Trophoblast cell (in vitro differentiated cells and primary cell): Measurements from ENCODE around the gene CDKAL1.

Experiments
- DNase-seq, 2 donors: peaks; one replicate each; pipeline ENCODE4 v3.0.0-alpha.2; 2016
- H2AFZ ChIP-seq: 2 replicates; pipeline ENCODE4 v1.6.1; 2013; ENCODE audit warnings: low read length, moderate library complexity, mild to moderate bottlenecking; ENCODE audit not compliant: insufficient read depth, poor library complexity
- H2AK5ac ChIP-seq: 2 replicates; pipeline ENCODE4 v1.6.1; 2013; ENCODE audit warnings: mild to moderate bottlenecking, low read length
- H2BK120ac ChIP-seq: 2 replicates; pipeline ENCODE4 v1.6.1; 2013; ENCODE audit warnings: low read length, mild to moderate bottlenecking, moderate library complexity; ENCODE audit not compliant: insufficient read depth, poor library complexity
- H2BK12ac ChIP-seq: 2 replicates; pipeline ENCODE4 v1.6.1; 2013; ENCODE audit warnings: mild to moderate bottlenecking, low read length, moderate library complexity
- H2BK5ac ChIP-seq: 2 replicates; pipeline ENCODE4 v1.6.1; 2013; ENCODE audit warnings: low read length, low read depth, moderate library complexity, mild to moderate bottlenecking; ENCODE audit not compliant: poor library complexity
- H3K14ac ChIP-seq: 2 replicates; pipeline ENCODE4 v1.6.1; 2013; ENCODE audit warnings: mild to moderate bottlenecking, low read length
- H3K18ac ChIP-seq: 2 replicates; pipeline ENCODE4 v1.6.1; 2013; ENCODE audit warnings: mild to moderate bottlenecking, low read length
- H3K23ac ChIP-seq: 2 replicates; pipeline ENCODE4 v1.6.1; 2013; ENCODE audit warnings: low read length
- H3K27ac ChIP-seq: 2 replicates; pipeline ENCODE4 v1.5.1; 2013; ENCODE audit warnings: low read depth, mild to moderate bottlenecking, inconsistent platforms, low read length, moderate library complexity
- H3K27me3 ChIP-seq: 2 replicates; pipeline ENCODE4 v1.6.1; 2013; ENCODE audit warnings: inconsistent platforms, mild to moderate bottlenecking, low read length, moderate library complexity; ENCODE audit not compliant: insufficient read depth
- H3K36me3 ChIP-seq, 2 experiments: 1 replicate in 1 of 2; 2 replicates in 1 of 2; pipeline ENCODE4 v1.6.1; 2013; ENCODE audit warnings: low read length in 2 of 2, mild to moderate bottlenecking in 2 of 2, moderate library complexity in 1 of 2; ENCODE audit not compliant: insufficient read depth in 2 of 2, control insufficient read depth in 1 of 2
- H3K4ac ChIP-seq: 2 replicates; pipeline ENCODE4 v1.6.1; 2013; ENCODE audit warnings: low read depth, mild to moderate bottlenecking, low read length, moderate library complexity
- H3K4me1 ChIP-seq, 2 experiments: 1 replicate in 1 of 2; 2 replicates in 1 of 2; pipeline ENCODE4 v1.6.1; 2013; ENCODE audit warnings: low read length in 2 of 2, mild to moderate bottlenecking in 2 of 2, moderate library complexity in 1 of 2; ENCODE audit not compliant: insufficient read depth in 2 of 2, control insufficient read depth in 1 of 2
- H3K4me2 ChIP-seq: 2 replicates; pipeline ENCODE4 v1.6.1; 2013; ENCODE audit warnings: inconsistent platforms, mild to moderate bottlenecking, low read length, moderate library complexity
- H3K4me3 ChIP-seq: 2 replicates; pipeline ENCODE4 v1.5.1; 2013; ENCODE audit warnings: mild to moderate bottlenecking, low read depth, low read length, inconsistent platforms
- H3K79me1 ChIP-seq: one replicate; pipeline ENCODE4 v1.6.1; 2013; ENCODE audit warnings: low read length
- H3K79me2 ChIP-seq: 2 replicates; pipeline ENCODE4 v1.6.1; 2013; ENCODE audit warnings: low read length, mild to moderate bottlenecking; ENCODE audit not compliant: control insufficient read depth, insufficient read depth, poor library complexity
- H3K9ac ChIP-seq: 2 replicates; pipeline ENCODE4 v1.6.1; 2013; ENCODE audit warnings: mild to moderate bottlenecking, low read length
- H3K9me3 ChIP-seq: 2 replicates; pipeline ENCODE4 v1.6.1; 2013; ENCODE audit warnings: low read depth, mild to moderate bottlenecking, control low read depth, inconsistent platforms, low read length; ENCODE audit not compliant: insufficient read depth
- H4K12ac ChIP-seq: 2 replicates; pipeline ENCODE4 v1.6.1; 2013; ENCODE audit warnings: low read depth, mild to moderate bottlenecking, low read length, moderate library complexity
- H4K8ac ChIP-seq: 2 replicates; pipeline ENCODE4 v1.6.1; 2013; ENCODE audit warnings: low read depth, mild to moderate bottlenecking, low read length, moderate library complexity
- H4K91ac ChIP-seq: one replicate; pipeline ENCODE4 v1.6.1; 2013; ENCODE audit warnings: low read depth, mild to moderate bottlenecking, low read length, moderate library complexity
- WGBS: extraction: QIAGEN DNeasy Blood & Tissue Kit; methylation state at CpG from one replicate; pipeline ENCODE4 v1.1.7; 2013; ENCODE audit warnings: missing lambda C conversion rate; ENCODE audit not compliant: insufficient read length, insufficient coverage; ENCODE audit errors: extremely low coverage; 5-methylcytosine and 5-hydroxymethylcytosine counted together

CDKAL1 gene

DNA sequence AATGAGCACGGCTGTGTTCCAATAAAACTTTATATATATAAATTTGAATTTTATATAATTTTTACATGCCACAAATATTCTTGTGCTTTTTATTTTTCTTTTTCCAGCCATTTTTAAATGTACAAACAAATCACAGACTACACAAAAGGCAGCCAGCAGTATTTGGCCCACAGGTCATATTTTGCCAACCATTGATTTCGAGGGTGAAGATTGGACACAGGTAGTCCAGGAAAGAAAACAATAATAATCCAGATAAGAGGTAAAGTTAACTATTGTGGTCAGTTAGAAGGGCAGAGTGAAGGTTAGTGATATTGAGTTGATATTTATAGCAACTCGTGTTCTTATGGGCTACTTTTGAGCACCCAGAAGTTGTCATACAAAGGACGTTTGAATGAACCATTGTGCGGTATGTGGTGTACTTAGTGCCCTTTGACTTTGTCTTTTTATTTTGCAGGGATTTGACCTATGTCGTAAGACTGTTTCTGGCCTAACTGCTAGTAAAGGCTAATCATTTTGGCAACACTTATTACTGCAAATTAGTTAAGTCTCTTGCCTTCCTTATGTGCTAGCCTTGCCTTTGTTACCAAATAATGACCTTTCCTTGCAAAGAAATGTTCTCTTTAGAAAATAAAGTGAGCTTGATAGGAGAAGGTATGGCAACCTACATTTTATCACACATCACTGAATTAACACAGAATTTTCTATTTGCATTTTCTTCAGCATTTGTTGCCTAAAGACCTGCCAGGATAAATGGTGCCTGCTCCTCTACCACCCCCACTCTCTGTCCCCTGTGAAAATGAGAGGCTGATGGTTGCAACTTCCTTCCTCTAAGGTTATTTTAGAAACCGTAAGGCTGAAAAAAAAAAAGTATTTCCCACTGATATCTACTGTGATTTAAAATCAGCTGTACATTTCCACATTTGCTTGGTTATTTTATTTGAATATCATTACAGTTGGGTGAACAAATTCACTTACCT is 565.4 kb downstream of the CDKAL1 start:
- H3K79me2 ChIP-seq = peaks cover 3% of the 10 kb centered on the region
- no peak overlapping the region for H2AFZ ChIP-seq
- H3K4ac ChIP-seq = no peak overlapping the region
- no peaks in the 10 kb centered on the region for H3K36me3 ChIP-seq
- H2BK5ac ChIP-seq = no peak overlapping the region
- H3K9ac ChIP-seq = no peak overlapping the region
- H3K79me1 ChIP-seq = peaks cover 3% of the 10 kb centered on the region
- H4K91ac ChIP-seq = no peak overlapping the region
- H3K9me3 ChIP-seq = no peaks in the 10 kb centered on the region
- no peak overlapping the region for H2BK120ac ChIP-seq
- H3K4me3 ChIP-seq = no peak overlapping the region
- H4K8ac ChIP-seq = no peak overlapping the region
- no peak overlapping the region for H3K27ac ChIP-seq
- no peak overlapping the region for H3K18ac ChIP-seq
- no CpG with 5 or more reads among the region's 7 CpGs for WGBS
- peaks cover 4 to 14% of the 10 kb centered on the region in 2 experiments for H3K4me1 ChIP-seq
- no peak overlapping the region for H3K14ac ChIP-seq
- no peak overlapping the region for H3K4me2 ChIP-seq
- H2BK12ac ChIP-seq = no peak overlapping the region
- no peak for DNase-seq
- H3K27me3 ChIP-seq = no peaks in the 10 kb centered on the region
- no peak overlapping the region for H2AK5ac ChIP-seq
- H4K12ac ChIP-seq = no peak overlapping the region
- no peak overlapping the region for H3K23ac ChIP-seq

DNA sequence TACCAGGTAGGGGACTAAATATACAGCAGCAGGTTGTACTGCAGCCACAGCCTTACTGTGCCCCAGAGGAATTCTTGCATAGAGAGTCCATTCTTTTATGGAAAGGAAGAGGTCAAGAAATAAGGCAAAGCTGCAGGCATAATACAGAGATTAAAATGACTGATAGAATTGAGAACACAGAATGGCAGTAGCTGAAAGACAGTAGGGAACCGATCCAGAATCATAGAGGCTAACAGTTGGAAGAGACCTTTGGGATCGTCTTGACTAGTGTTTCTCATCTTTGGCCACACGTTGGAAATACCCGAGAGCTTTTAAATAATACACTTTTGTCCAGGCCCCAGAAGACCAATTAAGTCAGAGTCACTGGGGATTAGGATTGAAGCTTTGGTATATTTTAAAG is 566.7 kb downstream of the CDKAL1 start:
- no peak overlapping the region for H3K27ac ChIP-seq
- DNase-seq = no peak
- peaks cover 3% of the 10 kb centered on the region for H3K79me2 ChIP-seq
- H3K14ac ChIP-seq = no peak overlapping the region
- H2BK12ac ChIP-seq = no peak overlapping the region
- no peak overlapping the region for H3K9ac ChIP-seq
- H3K4me1 ChIP-seq = peaks cover 4 to 20% of the 10 kb centered on the region in 2 experiments
- H3K79me1 ChIP-seq = peaks cover 3% of the 10 kb centered on the region
- no peak overlapping the region for H3K4ac ChIP-seq
- H3K18ac ChIP-seq = no peak overlapping the region
- no peak overlapping the region for H4K91ac ChIP-seq
- no CpG with 5 or more reads among the region's 4 CpGs for WGBS
- no peak overlapping the region for H2BK120ac ChIP-seq
- no peak overlapping the region for H4K12ac ChIP-seq
- H2AK5ac ChIP-seq = no peak overlapping the region
- H4K8ac ChIP-seq = no peak overlapping the region
- H3K4me2 ChIP-seq = no peak overlapping the region
- no peak overlapping the region for H2BK5ac ChIP-seq
- H3K4me3 ChIP-seq = no peak overlapping the region
- no peaks in the 10 kb centered on the region for H3K36me3 ChIP-seq
- no peaks in the 10 kb centered on the region for H3K9me3 ChIP-seq
- H3K23ac ChIP-seq = no peak overlapping the region
- no peak overlapping the region for H2AFZ ChIP-seq
- no peaks in the 10 kb centered on the region for H3K27me3 ChIP-seq

DNA sequence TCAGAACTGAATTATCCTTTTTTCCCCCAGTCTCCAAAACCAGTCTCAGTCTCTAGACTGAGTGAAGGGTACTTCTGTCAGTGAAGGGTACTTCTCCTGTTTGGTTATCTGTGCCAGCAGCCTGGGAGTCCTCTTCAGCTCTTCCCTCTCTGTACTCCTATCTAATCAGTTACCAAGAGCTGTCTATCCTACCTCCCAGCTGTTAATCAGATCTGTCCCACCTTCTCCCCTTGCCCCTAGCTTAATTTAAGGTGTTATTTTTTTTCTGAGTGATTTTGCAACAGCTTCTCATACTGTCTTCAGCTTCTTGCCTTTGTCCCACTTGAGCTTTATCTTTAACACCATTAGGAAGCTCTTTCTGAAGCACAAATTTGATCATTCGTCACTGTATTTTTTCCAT is 567.4 kb downstream of the CDKAL1 start:
- no peak overlapping the region for H4K12ac ChIP-seq
- H2BK5ac ChIP-seq = peak overlapping the region; percentile 75
- no CpG with 5 or more reads among the region's 1 CpG for WGBS
- no peak for DNase-seq
- H3K4me1 ChIP-seq = peaks cover 4 to 20% of the 10 kb centered on the region in 2 experiments
- no peak overlapping the region for H3K18ac ChIP-seq
- peak overlapping the region; percentile 52 for H4K8ac ChIP-seq
- no peak overlapping the region for H3K4ac ChIP-seq
- no peak overlapping the region for H3K4me3 ChIP-seq
- H3K36me3 ChIP-seq = no peaks in the 10 kb centered on the region
- no peak overlapping the region for H2BK120ac ChIP-seq
- H3K9ac ChIP-seq = no peak overlapping the region
- H2AFZ ChIP-seq = no peak overlapping the region
- no peak overlapping the region for H3K14ac ChIP-seq
- H3K9me3 ChIP-seq = no peaks in the 10 kb centered on the region
- peaks cover 3% of the 10 kb centered on the region for H3K79me2 ChIP-seq
- no peaks in the 10 kb centered on the region for H3K27me3 ChIP-seq
- peak overlapping the region; percentile 74 for H4K91ac ChIP-seq
- H2BK12ac ChIP-seq = no peak overlapping the region
- H3K4me2 ChIP-seq = no peak overlapping the region
- no peak overlapping the region for H2AK5ac ChIP-seq
- peaks cover 3% of the 10 kb centered on the region for H3K79me1 ChIP-seq
- H3K23ac ChIP-seq = no peak overlapping the region
- peak overlapping the region; percentile 78 for H3K27ac ChIP-seq

DNA sequence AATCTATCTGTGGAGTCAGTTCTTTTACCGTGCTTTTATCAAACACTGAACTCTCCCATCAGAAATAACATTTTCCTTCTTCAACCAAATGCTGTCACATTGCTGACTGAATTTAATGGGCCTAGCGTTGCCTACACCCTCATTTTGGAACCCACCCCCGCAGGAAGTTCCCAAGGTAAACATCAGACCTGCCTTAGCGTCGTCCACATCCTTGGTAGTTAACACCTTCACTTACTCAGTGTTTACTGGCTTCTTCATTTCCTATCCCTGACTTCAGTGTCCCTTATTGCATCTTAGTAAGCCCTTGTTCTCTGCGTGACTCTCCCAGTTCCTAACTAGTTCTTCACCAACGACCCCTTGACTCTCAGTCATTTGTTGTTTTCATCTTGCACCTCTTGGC is 567.9 kb downstream of the CDKAL1 start:
- peak overlapping the region; percentile 79 for H4K91ac ChIP-seq
- H3K18ac ChIP-seq = peak overlapping the region; percentile 69
- peak overlapping the region; percentile 78 for H3K27ac ChIP-seq
- H3K79me2 ChIP-seq = peaks cover 3% of the 10 kb centered on the region
- WGBS = no CpG with 5 or more reads among the region's 7 CpGs
- peaks cover 4 to 20% of the 10 kb centered on the region in 2 experiments for H3K4me1 ChIP-seq
- peak overlapping the region; percentile 84 for H2BK120ac ChIP-seq
- peak overlapping the region; percentile 81 for H3K14ac ChIP-seq
- no peak overlapping the region for H3K4me3 ChIP-seq
- no peaks in the 10 kb centered on the region for H3K9me3 ChIP-seq
- no peaks in the 10 kb centered on the region for H3K36me3 ChIP-seq
- no peak overlapping the region for H2AFZ ChIP-seq
- no peak overlapping the region for H3K9ac ChIP-seq
- peak overlapping the region; percentile 19 for H3K4ac ChIP-seq
- peak overlapping the region; percentile 7 for H4K12ac ChIP-seq
- no peak for DNase-seq
- no peak overlapping the region for H3K23ac ChIP-seq
- H2BK5ac ChIP-seq = peak overlapping the region; percentile 50
- H2BK12ac ChIP-seq = peak overlapping the region; percentile 67
- H3K79me1 ChIP-seq = peaks cover 3% of the 10 kb centered on the region
- peak overlapping the region; percentile 77 for H2AK5ac ChIP-seq
- H4K8ac ChIP-seq = peak overlapping the region; percentile 77
- no peaks in the 10 kb centered on the region for H3K27me3 ChIP-seq
- H3K4me2 ChIP-seq = no peak overlapping the region
